GM12878 (cell line): Measurements from ENCODE around the gene NDNF. TPM values are rescaled to one million over a fixed set of nuclear protein-coding genes. Genes with fewer than 3 reads are reported as not detected.

ENCODE experiments used
- ATAC-seq: fragments of 200-7000 bp; cut with Tn5 transposase; 3 replicates; pipeline ENCODE4 v1.9.1; 2020; ENCODE audit warnings: mild to moderate bottlenecking, moderate library complexity
- BruUV-seq: library from RNA; stranded (reverse); fragments of 400-500 nt; replicated peaks from 2 replicates; lab custom pipeline; 2021; lab: Mats Ljungman, UMichigan
- CTCF ChIA-PET: fragments of 300-600 bp; sonication (Branson Sonifier 250); formaldehyde crosslinking; extraction: SDS; loops from one replicate; lab custom pipeline; 2021; ENCODE audit warnings: inconsistent platforms; lab: Yijun Ruan, JAX
- POLR2A ChIA-PET: fragments of 350-600 bp; formaldehyde crosslinking; extraction: SDS; loops from one replicate; lab custom pipeline; 2021; ENCODE audit warnings: inconsistent platforms; lab: Charles Lee
- RAD21 ChIA-PET: fragments of 300-600 bp; sonication (Branson Sonifier 250); formaldehyde crosslinking; loops from one replicate; lab custom pipeline; 2023; ENCODE audit warnings: antibody characterized with exemption; ENCODE audit not compliant: unreplicated experiment; lab: Charles Lee
- SMC1A ChIA-PET: fragments of 300-600 bp; sonication (Branson Sonifier 250); formaldehyde crosslinking; loops from one replicate; lab custom pipeline; 2023; ENCODE audit not compliant: unreplicated experiment, uncharacterized antibody; lab: Charles Lee
- DNase-seq: peaks from one replicate; pipeline ENCODE4 v3.0.0-alpha.2; 2011; ENCODE audit warnings: low read depth, low spot score
- FAIRE-seq: peaks from 3 replicates; lab custom pipeline; 2011; peaks lifted over from hg19 to GRCh38; lab: Jason Lieb, UNC
- H2AFZ ChIP-seq: 2 replicates; pipeline ENCODE4 v1.6.0; 2011; ENCODE audit warnings: low read depth, low read length, control low read depth; ENCODE audit not compliant: control insufficient read depth
- H3K27ac ChIP-seq: 2 replicates; pipeline ENCODE4 v1.5.1; 2011; ENCODE audit warnings: control low read depth; ENCODE audit not compliant: control insufficient read depth, insufficient read depth
- H3K27me3 ChIP-seq, 2 experiments: replicated peaks in 1 of 2; 2 replicates each; pipeline versions ENCODE4 v1.6.0 to v1.6.1; 2011; ENCODE audit warnings: low read length in 1 of 2; ENCODE audit not compliant: control insufficient read depth in 2 of 2, insufficient read depth in 2 of 2
- H3K36me3 ChIP-seq, 2 experiments: 2 replicates each; pipeline ENCODE4 v1.5.1; 2011; ENCODE audit warnings: low read length in 1 of 2; ENCODE audit not compliant: control insufficient read depth in 2 of 2, insufficient read depth in 2 of 2
- H3K4me1 ChIP-seq: 2 replicates; pipeline ENCODE4 v1.6.1; 2011; ENCODE audit warnings: mild to moderate bottlenecking, low read length, moderate library complexity, mixed read lengths; ENCODE audit not compliant: control insufficient read depth, insufficient read depth
- H3K4me2 ChIP-seq: 2 replicates; pipeline ENCODE4 v1.6.0; 2011; ENCODE audit warnings: control low read depth; ENCODE audit not compliant: control insufficient read depth, insufficient read depth
- H3K4me3 ChIP-seq: fragments of 200-600 bp; sonication (generic); 2 replicates; pipeline ENCODE4 v1.5.1; 2016
- H3K79me2 ChIP-seq: 2 replicates; pipeline ENCODE4 v1.6.0; 2011; ENCODE audit warnings: low read length; ENCODE audit not compliant: control insufficient read depth, insufficient read depth
- H3K9ac ChIP-seq: 2 replicates; pipeline ENCODE4 v1.8.0; 2011; ENCODE audit warnings: low read length, control low read depth, mixed read lengths; ENCODE audit not compliant: control insufficient read depth, insufficient read depth
- H3K9me3 ChIP-seq: replicated peaks from 3 replicates; pipeline ENCODE4 v1.5.1; 2011; ENCODE audit warnings: mild to moderate bottlenecking, low read length; ENCODE audit not compliant: control insufficient read depth, insufficient read depth
- H4K20me1 ChIP-seq: 2 replicates; pipeline ENCODE4 v1.6.0; 2011; ENCODE audit not compliant: control insufficient read depth, insufficient read depth
- ATF7 ChIP-seq: fragments of 450-650 bp; IDR thresholded peaks from 2 replicates; pipeline ENCODE4 v1.6.1; 2016; ENCODE audit warnings: low read depth, mild to moderate bottlenecking
- MTA2 ChIP-seq: fragments of 450-650 bp; IDR thresholded peaks from 2 replicates; pipeline ENCODE4 v1.6.1; 2016; ENCODE audit warnings: low read depth, mild to moderate bottlenecking, moderate library complexity
- MTA3 ChIP-seq: IDR thresholded peaks from 2 replicates; pipeline ENCODE4 v1.6.1; 2012; ENCODE audit warnings: low read length, inconsistent platforms, borderline replicate concordance
- RB1 ChIP-seq: fragments of 450-650 bp; formaldehyde crosslinking; IDR thresholded peaks from 2 replicates; pipeline ENCODE4 v1.6.1; 2017; ENCODE audit warnings: mild to moderate bottlenecking, borderline replicate concordance
- SMARCA5 ChIP-seq: fragments of 450-650 bp; IDR thresholded peaks from 2 replicates; pipeline ENCODE4 v1.6.1; 2017; ENCODE audit warnings: mild to moderate bottlenecking
- SP1 ChIP-seq: IDR thresholded peaks from one replicate; pipeline ENCODE4 v1.6.1; 2011; ENCODE audit warnings: low read depth, low read length
- ZBTB40 ChIP-seq: fragments of 450-650 bp; IDR thresholded peaks from 2 replicates; pipeline ENCODE4 v1.6.1; 2016; ENCODE audit warnings: mild to moderate bottlenecking, moderate library complexity, borderline replicate concordance
- ZNF274 ChIP-seq: IDR thresholded peaks from one replicate; pipeline ENCODE4 v1.8.0; 2011; ENCODE audit not compliant: insufficient read length, insufficient read depth
- WGBS: methylation state at CpG from one replicate; pipeline ENCODE4 v1.1.6; 2016; ENCODE audit warnings: low lambda C conversion rate; ENCODE audit not compliant: insufficient replicate concordance, insufficient coverage; ENCODE audit errors: missing lambda C conversion rate; 5-methylcytosine and 5-hydroxymethylcytosine counted together
- in situ Hi-C: fragments of 300-500 bp; cut with MboI; formaldehyde crosslinking; loops from 9 replicates; pipeline ENCODE4 v1.14.3; 2018; ENCODE audit warnings: mixed read lengths
- intact Hi-C: fragments of 100-400 bp; cut with micrococcal nuclease; formaldehyde crosslinking; loops from one replicate; pipeline ENCODE4 v1.14.2; 2022; ENCODE audit not compliant: unreplicated experiment
- polyA plus RNA-seq, 11 experiments: library from polyadenylated mRNA; depleted of rRNA in 4 of 11; unstranded in 6 of 11; stranded (reverse) in 5 of 11; fragments of >200 nt; fragmentation: Nextera tagmentation in 4 of 11; fragmentation: Illumina TruSeq in 1 of 11; extraction: Ambion mirVana in 4 of 11; extraction: Trizol in 1 of 11; gene quantifications; 1 replicate in 1 of 11; 2 replicates in 10 of 11; pipeline versions ENCODE4 v1.2.1 to v1.2.3, GENCODE V29; 2011 to 2016; ENCODE audit warnings: inconsistent platforms in 2 of 11, missing spikeins in 2 of 11, low read depth in 1 of 11
- total RNA-seq, 4 experiments: library from RNA; depleted of rRNA in 3 of 4; stranded (reverse); fragments of >200 nt in 3 of 4; fragmentation: Illumina TruSeq in 1 of 4; extraction: Trizol in 1 of 4; gene quantifications; 2 replicates each; pipeline versions ENCODE4 v1.2.1 to v1.2.3, GENCODE V29; 2013 to 2021
- TF ChIP-seq, protein P1 (sequence below): IDR thresholded peaks from 2 replicates; pipeline ENCODE4 v1.6.1; 2011; ENCODE audit warnings: mild to moderate bottlenecking, low read depth, low read length, moderate library complexity; ENCODE audit not compliant: insufficient replicate concordance

NDNF gene
- total and polyA plus RNA-seq, 10 of the 15 experiments (the other 5 are each of a cell fraction or from before 2014, with no cell fraction given) = 0.26 TPM; not detected in 9

DNA sequence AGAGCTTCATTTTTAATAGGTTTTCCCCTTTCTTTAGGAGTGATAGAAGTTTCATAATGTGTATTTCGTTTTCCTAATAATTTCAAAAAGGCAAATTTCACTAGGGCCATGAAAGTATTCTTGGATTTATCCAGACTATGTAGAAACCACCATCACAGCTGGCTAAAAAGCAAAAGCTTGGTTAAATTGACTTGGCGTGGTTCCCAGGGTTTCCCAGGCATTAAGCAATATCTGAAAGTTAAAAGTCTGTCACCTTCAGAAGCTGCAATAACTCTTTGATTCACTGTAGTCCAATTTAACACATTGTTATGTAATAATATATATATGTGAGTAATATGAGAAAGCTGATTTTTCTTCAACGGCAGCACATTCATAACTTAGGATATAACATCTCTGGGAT lies 38.3 kb downstream of the NDNF start (continued):
- TF ChIP-seq, protein P1, sequence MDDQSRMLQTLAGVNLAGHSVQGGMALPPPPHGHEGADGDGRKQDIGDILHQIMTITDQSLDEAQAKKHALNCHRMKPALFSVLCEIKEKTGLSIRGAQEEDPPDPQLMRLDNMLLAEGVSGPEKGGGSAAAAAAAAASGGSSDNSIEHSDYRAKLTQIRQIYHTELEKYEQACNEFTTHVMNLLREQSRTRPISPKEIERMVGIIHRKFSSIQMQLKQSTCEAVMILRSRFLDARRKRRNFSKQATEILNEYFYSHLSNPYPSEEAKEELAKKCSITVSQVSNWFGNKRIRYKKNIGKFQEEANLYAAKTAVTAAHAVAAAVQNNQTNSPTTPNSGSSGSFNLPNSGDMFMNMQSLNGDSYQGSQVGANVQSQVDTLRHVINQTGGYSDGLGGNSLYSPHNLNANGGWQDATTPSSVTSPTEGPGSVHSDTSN = no peak
- TF ChIP-seq SMARCA5 (no peak), ZNF274 (no peak), SP1 (no peak)

DNA sequence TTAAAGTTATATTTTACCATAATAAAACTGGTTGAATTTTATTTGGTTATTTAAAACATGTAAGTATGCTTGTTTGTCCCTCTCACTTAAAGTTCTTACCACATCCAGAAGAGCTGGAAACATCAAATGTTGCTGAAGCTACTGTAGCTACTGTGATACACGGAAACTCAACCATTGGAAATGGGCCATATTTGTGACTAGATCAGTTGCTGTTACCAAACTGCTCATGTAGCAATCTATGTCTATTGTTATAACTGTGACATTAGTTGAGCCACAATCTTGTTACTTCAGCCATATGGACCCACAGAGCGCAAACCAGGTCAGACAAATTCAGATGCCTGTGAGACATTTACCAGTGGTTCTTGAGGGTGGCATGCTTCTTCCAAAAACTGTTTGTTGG lies 41.6 kb downstream of the NDNF start:
- H3K9me3 ChIP-seq = no peaks in the 10 kb centered on the region
- FAIRE-seq (no peak), DNase-seq (no peak), ATAC-seq (no peak)
- no peak overlapping the region for H2AFZ ChIP-seq
- no peak overlapping the region for H3K9ac ChIP-seq
- H3K27ac ChIP-seq = no peak overlapping the region
- H3K36me3 ChIP-seq = no peaks in the 10 kb centered on the region
- intact Hi-C loops (no loop called here), in situ Hi-C loops (no loop called here)
- ChIA-PET POLR2A (no interaction called here), CTCF (no interaction called here), RAD21 (no interaction called here), SMC1A (no interaction called here)
- BruUV-seq = no TSS peak
- no peak overlapping the region for H3K4me2 ChIP-seq
- no peaks in the 10 kb centered on the region for H4K20me1 ChIP-seq
- TF ChIP-seq MTA2 (no peak), MTA3 (no peak), RB1 (no peak), ZBTB40 (no peak), ATF7 (no peak)
- no peak overlapping the region for H3K4me3 ChIP-seq
- WGBS = 45% methylated on average over 2 of the region's 2 CpGs
- no peaks in the 10 kb centered on the region for H3K4me1 ChIP-seq
- H3K79me2 ChIP-seq = no peaks in the 10 kb centered on the region
- H3K27me3 ChIP-seq = 0 out of 4 replicates have a peak, but pooled peaks cover 0 to under 1% of the 10 kb centered on the region in 2 experiments
